ENCODE results near the gene ANKS3.

DNA sequence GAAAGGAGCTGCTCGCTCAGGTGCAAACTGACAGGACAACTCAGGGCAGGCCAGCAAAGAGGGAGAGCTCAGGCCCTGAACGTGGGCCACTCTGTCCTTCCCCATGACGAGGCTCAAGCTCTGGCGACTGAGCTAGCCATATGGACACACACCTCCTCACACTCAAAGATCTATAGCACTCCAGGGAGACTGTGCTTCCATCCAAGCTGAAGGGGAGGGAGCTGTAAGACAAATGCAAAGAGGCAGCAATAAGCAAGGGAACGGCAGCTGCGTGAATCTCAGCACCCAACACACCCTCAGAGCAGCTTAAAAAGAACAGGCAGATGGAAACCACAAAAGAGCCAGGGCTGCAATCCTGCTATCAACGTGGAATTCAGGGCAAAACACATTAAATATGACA is 27.2 kb downstream of the ANKS3 start:
- TF ChIP-seq ZNF350 (tag by site-specific recombination; IDR thresholded peaks at IDR 0.05) (no peak), ZNF114 (tag by site-specific recombination; IDR thresholded peaks at IDR 0.05) (no peak), ZNF133 (tag by site-specific recombination; IDR thresholded peaks at IDR 0.05) (no peak), ZNF302 (tag by site-specific recombination; IDR thresholded peaks at IDR 0.05; ENCODE audit: low read depth) (no peak), ZNF121 (tag by site-specific recombination; IDR thresholded peaks at IDR 0.05) (no peak), ZNF324 (tag by site-specific recombination; IDR thresholded peaks at IDR 0.05) (no peak)
- TF ChIP-seq, protein P1, sequence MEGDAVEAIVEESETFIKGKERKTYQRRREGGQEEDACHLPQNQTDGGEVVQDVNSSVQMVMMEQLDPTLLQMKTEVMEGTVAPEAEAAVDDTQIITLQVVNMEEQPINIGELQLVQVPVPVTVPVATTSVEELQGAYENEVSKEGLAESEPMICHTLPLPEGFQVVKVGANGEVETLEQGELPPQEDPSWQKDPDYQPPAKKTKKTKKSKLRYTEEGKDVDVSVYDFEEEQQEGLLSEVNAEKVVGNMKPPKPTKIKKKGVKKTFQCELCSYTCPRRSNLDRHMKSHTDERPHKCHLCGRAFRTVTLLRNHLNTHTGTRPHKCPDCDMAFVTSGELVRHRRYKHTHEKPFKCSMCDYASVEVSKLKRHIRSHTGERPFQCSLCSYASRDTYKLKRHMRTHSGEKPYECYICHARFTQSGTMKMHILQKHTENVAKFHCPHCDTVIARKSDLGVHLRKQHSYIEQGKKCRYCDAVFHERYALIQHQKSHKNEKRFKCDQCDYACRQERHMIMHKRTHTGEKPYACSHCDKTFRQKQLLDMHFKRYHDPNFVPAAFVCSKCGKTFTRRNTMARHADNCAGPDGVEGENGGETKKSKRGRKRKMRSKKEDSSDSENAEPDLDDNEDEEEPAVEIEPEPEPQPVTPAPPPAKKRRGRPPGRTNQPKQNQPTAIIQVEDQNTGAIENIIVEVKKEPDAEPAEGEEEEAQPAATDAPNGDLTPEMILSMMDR (tag by site-specific recombination; IDR thresholded peaks at IDR 0.05), result no peak
